ENCODE results near the gene PSMA6. TPM values are rescaled to one million over a fixed set of nuclear protein-coding genes. Genes with fewer than 3 reads are reported as not detected.

Gene PSMA6
- total and polyA plus RNA-seq, 2 of the 13 experiments (the other 11 are each of a cell fraction or from before 2014, with no cell fraction given), result 525 to 1,109 TPM

DNA sequence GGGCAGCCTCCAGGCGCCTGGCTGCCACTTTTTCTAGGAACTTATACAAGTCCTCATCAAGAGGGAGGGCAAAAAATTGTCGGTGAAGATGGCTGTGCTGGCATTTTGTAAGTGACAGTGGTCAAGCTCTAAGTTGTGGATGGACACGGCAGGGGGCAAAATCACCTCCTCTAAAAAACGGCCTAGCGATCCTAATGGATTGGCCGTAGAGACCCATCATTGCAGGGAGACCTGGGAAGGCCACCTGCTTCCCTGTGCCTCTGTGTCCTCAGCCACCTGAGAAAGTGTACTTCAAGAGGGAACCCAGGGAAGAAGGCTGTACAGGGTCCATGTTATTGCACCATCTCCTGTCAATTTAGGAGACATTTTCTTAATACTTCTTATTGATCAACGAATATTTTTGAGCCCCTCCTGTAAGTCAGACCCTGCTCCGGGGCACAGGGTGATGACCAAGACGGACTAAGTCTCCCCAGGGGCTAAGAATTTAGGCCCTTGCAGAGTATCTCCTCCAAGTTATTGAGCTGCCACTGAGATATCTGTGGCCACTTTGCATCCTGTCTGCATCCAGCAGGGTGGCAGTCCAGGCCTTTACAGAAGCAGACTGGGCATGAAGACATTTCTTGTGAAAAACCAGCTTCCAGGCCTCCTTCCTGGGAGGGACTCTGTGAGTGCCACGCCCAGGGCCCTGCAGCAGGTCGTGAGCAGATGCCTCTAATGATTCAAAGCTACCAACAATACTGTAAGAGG is 40.5 kb downstream of the PSMA6 start:
- ATAC-seq, result 0 out of 3 replicates have a peak, but pooled peaks have one; percentile 0
- no peak for TF ChIP-seq ZNF879 (CRISPR knock-in tag; IDR thresholded peaks at IDR 0.05)
- no peak for TF ChIP-seq PTBP1 (IDR thresholded peaks at IDR 0.05; ENCODE audit: low read depth, low read length, poor library complexity, severe bottlenecking)
- no peak for TF ChIP-seq ZNF780A (CRISPR knock-in tag; IDR thresholded peaks at IDR 0.05)
- TF ChIP-seq, protein P1, sequence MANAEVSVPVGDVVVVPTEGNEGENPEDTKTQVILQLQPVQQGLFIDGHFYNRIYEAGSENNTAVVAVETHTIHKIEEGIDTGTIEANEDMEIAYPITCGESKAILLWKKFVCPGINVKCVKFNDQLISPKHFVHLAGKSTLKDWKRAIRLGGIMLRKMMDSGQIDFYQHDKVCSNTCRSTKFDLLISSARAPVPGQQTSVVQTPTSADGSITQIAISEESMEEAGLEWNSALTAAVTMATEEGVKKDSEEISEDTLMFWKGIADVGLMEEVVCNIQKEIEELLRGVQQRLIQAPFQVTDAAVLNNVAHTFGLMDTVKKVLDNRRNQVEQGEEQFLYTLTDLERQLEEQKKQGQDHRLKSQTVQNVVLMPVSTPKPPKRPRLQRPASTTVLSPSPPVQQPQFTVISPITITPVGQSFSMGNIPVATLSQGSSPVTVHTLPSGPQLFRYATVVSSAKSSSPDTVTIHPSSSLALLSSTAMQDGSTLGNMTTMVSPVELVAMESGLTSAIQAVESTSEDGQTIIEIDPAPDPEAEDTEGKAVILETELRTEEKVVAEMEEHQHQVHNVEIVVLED (CRISPR knock-in tag; IDR thresholded peaks at IDR 0.05; ENCODE audit: borderline replicate concordance), result no peak; the same call in 1 of the 2 replicates
- TF ChIP-seq MXD4 (CRISPR knock-in tag; IDR thresholded peaks at IDR 0.05), result no peak
- no peak for TF ChIP-seq ATF7-NPFF (CRISPR knock-in tag; IDR thresholded peaks at IDR 0.05; ENCODE audit: low read depth)
- TF ChIP-seq ZNF335 (CRISPR knock-in tag; IDR thresholded peaks at IDR 0.05), result no peak
- TF ChIP-seq SMAD3 (CRISPR knock-in tag; IDR thresholded peaks at IDR 0.05), result no peak; the same call in 1 of the 2 replicates
- TF ChIP-seq ZNF605 (CRISPR knock-in tag; IDR thresholded peaks at IDR 0.05), result no peak; the same call in 1 of the 2 replicates
- TF ChIP-seq NR2F1 (CRISPR knock-in tag; IDR thresholded peaks at IDR 0.05), result no peak
- TF ChIP-seq HMG20A (CRISPR knock-in tag; IDR thresholded peaks at IDR 0.05; ENCODE audit: borderline replicate concordance), result no peak
- TF ChIP-seq ATRX (CRISPR knock-in tag; IDR thresholded peaks at IDR 0.05; ENCODE audit: borderline replicate concordance), result no peak
- TF ChIP-seq, protein P2, sequence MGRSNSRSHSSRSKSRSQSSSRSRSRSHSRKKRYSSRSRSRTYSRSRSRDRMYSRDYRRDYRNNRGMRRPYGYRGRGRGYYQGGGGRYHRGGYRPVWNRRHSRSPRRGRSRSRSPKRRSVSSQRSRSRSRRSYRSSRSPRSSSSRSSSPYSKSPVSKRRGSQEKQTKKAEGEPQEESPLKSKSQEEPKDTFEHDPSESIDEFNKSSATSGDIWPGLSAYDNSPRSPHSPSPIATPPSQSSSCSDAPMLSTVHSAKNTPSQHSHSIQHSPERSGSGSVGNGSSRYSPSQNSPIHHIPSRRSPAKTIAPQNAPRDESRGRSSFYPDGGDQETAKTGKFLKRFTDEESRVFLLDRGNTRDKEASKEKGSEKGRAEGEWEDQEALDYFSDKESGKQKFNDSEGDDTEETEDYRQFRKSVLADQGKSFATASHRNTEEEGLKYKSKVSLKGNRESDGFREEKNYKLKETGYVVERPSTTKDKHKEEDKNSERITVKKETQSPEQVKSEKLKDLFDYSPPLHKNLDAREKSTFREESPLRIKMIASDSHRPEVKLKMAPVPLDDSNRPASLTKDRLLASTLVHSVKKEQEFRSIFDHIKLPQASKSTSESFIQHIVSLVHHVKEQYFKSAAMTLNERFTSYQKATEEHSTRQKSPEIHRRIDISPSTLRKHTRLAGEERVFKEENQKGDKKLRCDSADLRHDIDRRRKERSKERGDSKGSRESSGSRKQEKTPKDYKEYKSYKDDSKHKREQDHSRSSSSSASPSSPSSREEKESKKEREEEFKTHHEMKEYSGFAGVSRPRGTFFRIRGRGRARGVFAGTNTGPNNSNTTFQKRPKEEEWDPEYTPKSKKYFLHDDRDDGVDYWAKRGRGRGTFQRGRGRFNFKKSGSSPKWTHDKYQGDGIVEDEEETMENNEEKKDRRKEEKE (IDR thresholded peaks at IDR 0.05), result no peak
- TF ChIP-seq ZFP36L2 (CRISPR knock-in tag; IDR thresholded peaks at IDR 0.05), result no peak
- no peak for TF ChIP-seq SNAPC2 (CRISPR knock-in tag; IDR thresholded peaks at IDR 0.05)
- no peak for TF ChIP-seq FOXC1 (CRISPR knock-in tag; IDR thresholded peaks at IDR 0.05; ENCODE audit: borderline replicate concordance)
- TF ChIP-seq TEAD3 (CRISPR knock-in tag; optimal IDR thresholded peaks at IDR 0.05; ENCODE audit: borderline replicate concordance), result no peak
- TF ChIP-seq DNMT3B (CRISPR knock-in tag; conservative IDR thresholded peaks at IDR 0.05), result no peak
- TF ChIP-seq ISL2 (CRISPR knock-in tag; IDR thresholded peaks at IDR 0.05), result no peak
- 0 out of 2 replicates have a peak, but pooled peaks have one; percentile 9 for TF ChIP-seq ZNF274 (CRISPR knock-in tag; IDR thresholded peaks at IDR 0.05)
- TF ChIP-seq KDM1A (CRISPR knock-in tag; IDR thresholded peaks at IDR 0.05), result no peak

More for the DNA sequence above, 40.5 kb downstream of the PSMA6 start:
- Histone ChIP-seq H3K4me1 (ENCODE audit: insufficient read depth, low read length) (peaks cover 75% of the 10 kb centered on the region), H3K36me3 (replicated peaks in 1 of 2; ENCODE audit: control insufficient read depth in 1 of 2, insufficient read depth in 2 of 2, low read length in 2 of 2) (no peaks in the 10 kb centered on the region), H3K4me2 (ENCODE audit: low read depth, low read length) (peak overlapping the region; percentile 80), H3K79me2 (ENCODE audit: insufficient read depth, low read length) (no peaks in the 10 kb centered on the region), H3K27ac (ENCODE audit: extremely low read length, insufficient read depth, low read length) (no peak overlapping the region), H3K4me3 (replicated peaks in 1 of 3; ENCODE audit: insufficient read depth in 1 of 3, low read depth in 2 of 3, low read length in 3 of 3) (peak overlapping the region; percentile 32 to 62 (median 41)), H2AFZ (ENCODE audit: low read length) (peak overlapping the region; percentile 93), H3K9me3 (ENCODE audit: low read length) (no peaks in the 10 kb centered on the region), H3K9ac (ENCODE audit: insufficient read depth, low read depth, low read length) (peak overlapping the region; percentile 46), H4K20me1 (ENCODE audit: insufficient read depth, low read length) (no peaks in the 10 kb centered on the region), H3K27me3 (ENCODE audit: control insufficient read depth in 1 of 2, insufficient read depth in 2 of 2, low read length in 2 of 2) (no peaks in the 10 kb centered on the region)
- no TSS peak for BruUV-seq (replicated peaks)
- intact Hi-C loops (cut with micrococcal nuclease; ENCODE audit: unreplicated experiment) (loop anchor here (2.0 kb wide), 1 partner anchor 40 kb away; the partner anchor contains the start of gene PSMA6), in situ Hi-C loops (cut with HindIII; ENCODE audit: extremely low pct_ligation_motif_present, low pct_unique_long_range_greater_than_20kb) (loop anchor here (5.0 kb wide), 1 partner anchor 75 kb away; no protein-coding TSS in a partner anchor)
- CTCF ChIA-PET (ENCODE audit: low intra/inter-chr PET ratio, low total read pairs), result interaction anchor here (1.7 to 1.9 kb wide), 2 partner anchors 74 to 80 kb away, joined by 4 to 10 read pairs; no protein-coding TSS in a partner anchor
- POLR2A ChIA-PET, result interaction anchor here (0.7 to 15.5 kb wide), 19 partner anchors 10 to 494 kb away, joined by 3 to 473 read pairs (median 9); partner anchors contain the start of genes NFKBIA, PPP2R3C, PRORP and PSMA6
- no peak for DNase-seq (ENCODE audit: low spot score)
- 35% methylated on average over 11 of the region's 11 CpGs for whole genome bisulfite sequencing (ENCODE audit: low lambda C conversion rate)
- no peak for FAIRE-seq
